ENCODE data around the gene RWDD1.
"Not testable (repeated sequence)": the region's sequence is repeated elsewhere in the genome, so short reads cannot be mapped to it uniquely, and the experiment has no call there.

Gene RWDD1

DNA sequence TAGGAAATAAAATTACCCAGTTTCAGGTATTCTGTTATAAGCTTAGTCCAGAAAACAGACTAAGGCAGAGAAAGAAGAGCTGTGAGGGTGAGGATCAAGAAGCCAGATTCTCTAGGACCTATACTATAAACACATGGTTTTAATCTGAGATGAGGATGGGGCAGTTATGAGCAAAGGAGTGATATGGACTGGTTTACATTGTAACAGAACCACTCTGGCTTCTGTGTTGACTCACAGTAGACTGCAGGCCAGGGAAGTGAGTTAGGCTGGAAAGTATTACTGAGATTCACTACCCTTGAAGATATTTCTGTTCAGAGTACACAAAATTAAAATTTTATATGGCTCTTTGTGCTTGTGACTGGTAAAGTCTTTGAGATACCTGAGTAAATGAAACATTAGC is 3.2 kb upstream of the RWDD1 start:
- no peak for TF ChIP-seq ZNF274 (IDR thresholded peaks at IDR 0.05; ENCODE audit: low read depth, low read length)
- no peak overlapping the region for H3K4me3 ChIP-seq (ENCODE audit: low read length)

DNA sequence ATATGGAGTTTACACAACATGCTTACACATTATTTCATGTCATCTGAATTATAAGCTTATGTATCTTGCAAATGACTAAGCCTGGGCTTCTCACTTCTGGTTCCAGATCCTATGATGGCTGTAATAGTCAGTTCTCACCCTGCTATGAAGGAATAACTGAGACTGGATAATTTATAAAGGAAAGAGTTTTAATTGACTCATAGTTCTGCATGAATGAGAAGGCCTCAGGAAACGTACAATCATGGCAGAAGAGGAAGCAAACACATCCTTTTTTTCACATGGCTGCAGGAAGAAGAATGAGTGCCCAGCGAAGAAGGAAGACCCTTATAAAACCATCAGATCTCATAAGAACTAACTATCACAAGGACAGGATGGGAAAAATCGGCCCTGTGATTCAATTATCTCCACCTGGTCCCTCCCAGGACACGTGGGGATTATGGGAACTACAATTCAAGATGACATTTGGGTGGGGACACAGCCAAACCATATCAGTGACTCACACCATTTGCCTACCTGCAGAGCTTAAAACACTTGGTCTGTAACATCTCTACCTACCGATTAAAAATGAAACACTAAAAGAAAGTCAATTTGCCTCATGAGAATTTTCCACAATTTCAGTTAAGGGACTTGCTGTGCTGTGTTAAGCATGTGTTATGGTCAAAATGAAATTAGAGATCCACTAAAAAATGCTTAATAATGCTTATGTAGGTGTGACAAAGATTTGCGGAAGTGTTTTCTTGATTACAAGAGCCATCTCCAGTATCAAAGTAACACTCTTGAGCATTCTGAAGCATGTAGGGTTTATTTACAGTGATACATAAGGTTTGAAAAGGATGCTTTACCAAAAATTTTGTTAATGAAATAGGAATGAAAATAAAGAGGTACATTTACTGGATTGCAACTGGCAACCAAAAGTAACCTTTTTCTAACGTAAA is 2.2 kb upstream of the RWDD1 start:
- no peak for TF ChIP-seq ZNF274 (IDR thresholded peaks at IDR 0.05; ENCODE audit: low read depth, low read length)
- H3K4me3 ChIP-seq (ENCODE audit: low read length) = no peak overlapping the region

DNA sequence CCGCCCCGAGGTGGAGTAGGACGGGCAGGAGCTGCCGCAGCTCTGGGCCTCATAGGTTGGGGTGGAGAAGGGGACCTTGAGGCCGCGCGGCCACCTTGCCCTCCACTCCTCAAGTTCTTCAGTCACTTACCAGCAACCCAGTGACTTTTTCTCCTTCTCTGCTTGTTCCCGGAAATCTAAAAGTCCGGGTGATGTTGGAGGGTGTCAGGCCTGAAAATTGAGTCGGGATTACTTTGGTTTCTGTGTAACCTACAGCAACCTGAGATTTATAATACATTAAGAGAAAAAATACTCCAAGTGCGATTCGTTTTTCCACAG is 338 bp downstream of the RWDD1 start:
- H3K4me3 ChIP-seq (ENCODE audit: low read length) = peak overlapping the region; percentile 91
- no peak for TF ChIP-seq ZNF274 (IDR thresholded peaks at IDR 0.05; ENCODE audit: low read depth, low read length)

DNA sequence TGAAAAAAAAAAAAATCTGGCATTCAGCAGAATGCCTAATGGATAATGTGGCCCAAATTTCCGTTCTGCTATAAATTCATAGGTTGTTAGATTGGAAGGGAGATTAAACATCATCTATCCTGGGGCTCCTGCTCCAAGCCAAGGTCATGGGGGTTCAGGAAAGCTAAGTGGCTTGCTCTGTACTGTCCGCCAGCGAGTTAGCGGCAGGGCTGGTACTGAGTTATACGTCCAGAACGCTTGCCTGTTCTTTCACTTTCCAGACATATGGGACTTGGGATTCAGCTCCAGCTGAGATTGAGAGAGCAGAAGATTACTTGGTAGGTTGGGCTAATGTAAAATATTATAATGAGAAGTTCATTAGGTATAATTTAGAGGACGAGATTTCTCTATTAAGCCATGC is 858 bp downstream of the RWDD1 start:
- TF ChIP-seq ZNF274 (IDR thresholded peaks at IDR 0.05; ENCODE audit: low read depth, low read length) = no peak

DNA sequence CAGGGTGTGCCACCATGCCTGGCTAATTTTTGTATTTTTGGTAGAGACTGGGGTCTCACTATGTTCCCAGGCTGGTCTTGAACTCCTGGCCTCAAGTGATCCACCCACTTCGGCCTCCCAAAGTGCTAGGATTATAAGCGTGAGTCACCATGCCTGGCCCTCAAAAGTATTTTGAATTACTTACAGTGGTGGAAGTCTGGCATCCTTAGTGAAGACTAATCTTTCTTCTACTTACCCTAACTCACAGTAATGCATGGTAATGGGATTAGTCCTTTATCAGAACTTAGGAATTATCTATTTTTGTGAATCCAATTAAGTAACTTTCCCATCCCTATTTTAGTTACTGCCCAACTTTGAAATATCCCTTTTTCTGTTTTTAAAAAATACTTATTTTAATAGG is 3.9 kb downstream of the RWDD1 start:
- TF ChIP-seq ZNF274 (IDR thresholded peaks at IDR 0.05; ENCODE audit: low read depth, low read length) = no peak

More for the DNA sequence above, 858 bp downstream of the RWDD1 start:
- peak overlapping the region; percentile 91 for H3K4me3 ChIP-seq (ENCODE audit: low read length)

DNA sequence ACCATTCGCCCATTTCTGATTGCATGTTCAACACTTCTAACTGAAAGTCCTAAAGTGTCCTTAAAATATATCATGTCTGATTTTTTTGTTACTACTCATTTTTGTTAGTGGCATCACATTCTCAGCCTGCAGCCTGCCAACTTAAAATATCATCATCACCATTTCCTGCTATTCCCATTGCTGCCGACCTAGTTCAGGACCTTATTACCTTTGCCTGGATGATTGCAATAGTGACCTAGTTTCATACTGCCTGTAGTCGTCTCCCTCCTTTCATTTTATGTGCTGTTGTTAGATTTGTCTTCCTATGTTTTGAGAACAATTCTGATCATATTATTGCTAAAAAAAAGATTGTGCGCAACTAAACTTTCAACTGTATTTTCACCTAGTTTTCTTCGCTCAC is 6.2 kb downstream of the RWDD1 start:
- no peak for TF ChIP-seq ZNF274 (IDR thresholded peaks at IDR 0.05; ENCODE audit: low read depth, low read length)
- H3K4me3 ChIP-seq (ENCODE audit: low read length) = no peak overlapping the region

More for the DNA sequence above, 3.9 kb downstream of the RWDD1 start:
- no peak overlapping the region for H3K4me3 ChIP-seq (ENCODE audit: low read length)

DNA sequence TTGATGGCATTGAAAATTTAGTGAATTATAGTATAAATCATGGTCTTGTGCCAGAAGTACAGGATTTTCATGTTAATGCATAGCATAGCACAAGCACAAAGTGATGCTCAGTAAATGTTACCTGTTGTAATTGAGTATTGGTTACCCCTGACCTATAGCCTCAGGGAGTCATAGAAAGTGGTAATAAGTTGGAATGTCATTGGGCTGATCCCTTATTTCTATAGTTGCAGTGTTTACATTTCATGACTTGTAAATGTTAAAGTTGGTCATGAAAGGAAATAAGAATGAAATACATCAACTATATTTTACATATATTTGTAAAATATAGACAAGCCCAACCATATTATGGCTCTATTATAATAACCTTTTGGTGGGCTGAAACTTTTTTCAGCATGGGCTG is 7.0 kb downstream of the RWDD1 start:
- no peak overlapping the region for H3K4me3 ChIP-seq (ENCODE audit: low read length)
- TF ChIP-seq ZNF274 (IDR thresholded peaks at IDR 0.05; ENCODE audit: low read depth, low read length) = no peak

DNA sequence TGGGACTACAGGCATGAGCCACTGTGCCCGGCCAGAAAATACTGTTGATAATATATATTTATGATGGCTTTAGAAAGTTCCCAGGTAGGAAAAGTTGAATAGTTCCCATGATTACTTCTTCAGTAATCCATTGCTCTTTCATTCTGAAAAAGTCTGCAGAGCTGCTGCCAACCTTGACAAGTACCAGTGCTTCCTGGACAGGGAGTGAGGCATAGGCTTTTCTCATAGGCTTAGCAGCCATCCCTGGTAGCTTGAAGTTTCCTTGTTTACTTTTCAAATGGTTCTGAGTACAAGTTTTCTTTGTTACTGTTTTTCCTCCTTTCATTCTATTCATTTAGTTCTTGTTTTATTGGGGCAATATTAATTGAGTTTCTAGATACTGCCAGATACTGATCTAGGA is 7.8 kb downstream of the RWDD1 start:
- no peak overlapping the region for H3K4me3 ChIP-seq (ENCODE audit: low read length)
- no peak for TF ChIP-seq ZNF274 (IDR thresholded peaks at IDR 0.05; ENCODE audit: low read depth, low read length)

DNA sequence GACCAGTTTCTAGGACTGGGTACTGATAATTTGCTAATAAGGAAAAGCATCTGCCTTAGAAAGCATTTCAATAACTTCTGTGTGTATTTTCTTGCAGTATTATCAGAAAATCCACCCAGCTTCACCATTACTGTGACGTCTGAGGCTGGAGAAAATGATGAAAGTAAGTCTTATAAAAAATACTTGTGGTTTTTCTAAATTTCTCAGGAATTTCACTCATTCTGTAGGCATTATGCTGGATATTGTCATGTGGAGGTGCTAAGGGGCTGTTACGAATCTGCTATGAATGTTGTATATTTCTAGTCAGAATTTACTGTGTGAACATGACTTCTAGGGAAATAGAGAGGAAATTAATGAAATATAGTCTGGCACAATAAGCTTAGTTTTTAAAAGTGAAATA is 8.9 kb downstream of the RWDD1 start:
- no peak for TF ChIP-seq ZNF274 (IDR thresholded peaks at IDR 0.05; ENCODE audit: low read depth, low read length)
- no peak overlapping the region for H3K4me3 ChIP-seq (ENCODE audit: low read length)

DNA sequence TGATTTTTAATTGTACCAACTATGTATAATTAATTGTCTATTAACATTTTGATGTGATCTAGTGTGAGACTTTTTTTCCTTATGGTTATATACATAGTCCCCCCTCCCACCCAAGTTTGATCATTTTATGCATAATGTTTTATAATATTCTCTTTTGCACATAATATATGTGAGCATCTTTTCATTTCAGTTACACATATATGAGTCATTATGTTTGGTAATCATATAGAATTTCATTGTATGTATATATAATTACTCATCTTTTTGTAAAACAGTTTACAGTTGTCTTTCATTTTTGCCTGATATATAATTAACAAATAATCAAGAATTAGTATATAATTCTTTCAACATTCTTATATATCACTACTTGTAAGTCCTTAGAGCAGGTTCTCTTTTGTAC is 15.0 kb downstream of the RWDD1 start:
- TF ChIP-seq ZNF274 (IDR thresholded peaks at IDR 0.05; ENCODE audit: low read depth, low read length) = no peak
- no peak overlapping the region for H3K4me3 ChIP-seq (ENCODE audit: low read length)

DNA sequence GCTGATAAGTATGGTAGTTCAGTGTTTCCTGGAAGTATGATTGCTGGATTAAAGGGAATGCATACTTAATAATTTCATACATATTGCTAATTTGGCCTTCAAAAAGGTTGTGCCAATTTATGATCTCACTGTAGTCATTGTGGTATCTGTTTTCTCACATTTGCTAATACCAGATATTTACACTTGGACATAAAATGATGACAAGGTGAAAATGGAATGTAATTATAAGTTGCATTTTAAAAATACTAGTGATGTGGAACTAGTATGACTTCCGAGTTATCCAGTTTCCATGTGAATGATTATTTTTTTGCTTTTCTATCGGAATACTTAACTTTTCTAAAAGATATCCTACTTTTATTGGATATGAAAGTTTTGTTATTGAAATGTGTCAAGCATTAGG is 15.4 kb downstream of the RWDD1 start:
- no peak overlapping the region for H3K4me3 ChIP-seq (ENCODE audit: low read length)
- no peak for TF ChIP-seq ZNF274 (IDR thresholded peaks at IDR 0.05; ENCODE audit: low read depth, low read length)

DNA sequence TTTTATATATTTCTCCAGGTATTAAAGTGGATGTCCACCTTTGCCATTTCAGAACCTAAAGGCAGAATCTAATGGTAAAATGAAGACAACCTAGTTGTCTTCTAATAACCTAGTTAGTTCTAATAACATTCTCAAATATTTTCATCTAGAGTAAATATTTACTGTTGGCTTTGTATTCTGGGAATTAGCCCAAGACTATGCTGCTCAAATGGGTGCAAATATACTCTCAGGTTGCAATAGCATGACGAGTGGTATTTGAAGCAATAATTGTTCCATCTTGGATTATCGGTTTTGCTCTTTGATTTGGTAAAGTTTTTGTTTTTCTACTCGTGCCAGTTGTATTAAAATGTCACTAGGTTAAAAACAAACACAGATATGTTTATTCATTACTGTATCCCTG is 23.9 kb downstream of the RWDD1 start:
- H3K4me3 ChIP-seq (ENCODE audit: low read length) = no peak overlapping the region
- TF ChIP-seq ZNF274 (IDR thresholded peaks at IDR 0.05; ENCODE audit: low read depth, low read length) = no peak

DNA sequence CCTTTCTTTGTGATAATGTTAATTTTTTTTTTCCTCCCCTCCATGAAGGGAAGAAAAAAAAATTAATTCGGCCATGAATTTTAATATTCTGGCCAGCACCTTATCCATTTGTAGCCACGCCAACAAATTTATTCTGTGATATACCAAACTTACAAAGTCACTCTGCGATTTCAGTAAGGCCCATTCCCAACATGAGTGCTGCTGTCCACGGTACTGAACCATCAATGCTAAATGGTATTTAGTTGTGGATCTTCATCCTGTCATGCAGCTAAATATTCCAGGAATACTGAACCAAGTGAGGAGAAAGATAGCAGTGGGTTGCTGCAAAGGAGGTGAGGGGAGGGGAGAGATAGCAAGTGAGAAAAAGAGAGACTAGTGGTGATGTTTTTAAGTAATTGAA is 25.5 kb downstream of the RWDD1 start:
- TF ChIP-seq ZNF274 (IDR thresholded peaks at IDR 0.05; ENCODE audit: low read depth, low read length) = no peak
- no peak overlapping the region for H3K4me3 ChIP-seq (ENCODE audit: low read length)

DNA sequence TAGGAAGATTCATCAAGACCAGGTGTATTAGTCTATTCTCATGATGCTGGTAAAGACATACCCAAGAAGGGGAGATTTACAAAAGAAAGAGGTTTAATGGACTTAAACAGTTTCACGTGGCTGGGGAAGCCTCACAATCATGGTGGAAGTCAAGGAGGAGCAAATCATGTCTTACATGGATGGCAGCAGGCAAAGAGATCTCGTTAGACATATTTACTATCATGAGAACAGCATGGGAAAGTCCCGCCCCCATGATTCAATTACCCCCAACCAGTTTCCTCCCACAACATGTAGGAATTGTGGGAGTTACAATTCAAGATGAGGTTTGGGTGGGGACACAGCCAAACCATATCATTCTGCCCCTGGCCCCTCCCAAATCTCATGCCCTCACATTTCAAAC is 32.6 kb downstream of the RWDD1 start:
- not testable (repeated sequence) for H3K4me3 ChIP-seq (ENCODE audit: low read length)

DNA sequence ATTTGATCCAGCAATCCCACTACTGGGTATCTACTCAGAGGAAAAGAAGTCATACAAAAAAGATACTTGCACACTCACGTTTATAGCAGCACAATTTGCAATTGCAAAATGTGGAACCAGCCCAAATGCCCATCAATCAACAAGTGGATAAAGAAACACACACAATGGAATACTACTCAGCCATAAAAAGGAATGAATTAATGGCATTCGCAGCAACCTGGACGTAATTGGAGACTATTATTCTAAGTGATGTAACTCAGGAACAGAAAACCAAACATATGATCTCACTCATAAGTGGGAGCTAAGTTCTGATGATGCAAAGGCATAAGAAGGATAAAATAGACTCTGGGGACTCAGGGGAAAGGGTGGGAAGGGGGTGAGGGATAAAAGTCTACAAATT is 33.6 kb downstream of the RWDD1 start:
- not testable (repeated sequence) for H3K4me3 ChIP-seq (ENCODE audit: low read length)

DNA sequence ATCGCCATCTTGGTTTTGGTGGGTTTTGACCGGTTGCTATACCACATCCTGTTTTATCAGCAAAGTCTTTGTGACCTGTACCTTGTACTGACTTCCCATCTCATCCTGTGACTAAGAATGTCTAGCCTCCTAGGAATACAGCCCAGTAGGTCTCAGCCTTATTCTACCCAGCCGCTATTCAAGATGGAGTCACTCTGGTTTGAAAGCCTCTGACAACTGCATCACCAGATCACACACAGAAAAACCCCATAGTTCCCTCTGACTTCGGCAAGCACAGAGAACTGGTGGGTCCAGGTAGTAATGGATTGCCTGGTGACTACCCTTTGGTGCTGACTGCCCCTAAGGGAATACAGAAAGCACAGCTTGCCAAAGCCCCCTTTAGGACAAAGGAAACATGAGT is 34.6 kb downstream of the RWDD1 start:
- no peak overlapping the region for H3K4me3 ChIP-seq (ENCODE audit: low read length)
- no peak for TF ChIP-seq ZNF274 (IDR thresholded peaks at IDR 0.05; ENCODE audit: low read depth, low read length)
